IPS-18a (cell line): ENCODE measurements around the gene ACCS.

Experiments used
- H3K27ac ChIP-seq: one replicate; pipeline ENCODE4 v1.5.1; 2013; ENCODE audit warnings: low read length
- H3K27me3 ChIP-seq: one replicate; pipeline ENCODE4 v1.6.1; 2013; ENCODE audit warnings: mild to moderate bottlenecking, low read length; ENCODE audit not compliant: control insufficient read depth, insufficient read depth
- H3K36me3 ChIP-seq: one replicate; pipeline ENCODE4 v1.6.1; 2013; ENCODE audit warnings: low read depth, low read length; ENCODE audit not compliant: control insufficient read depth
- H3K4me1 ChIP-seq: one replicate; pipeline ENCODE4 v1.6.1; 2013; ENCODE audit warnings: low read depth, low read length; ENCODE audit not compliant: control insufficient read depth
- H3K4me3 ChIP-seq: one replicate; pipeline ENCODE4 v1.5.1; 2013; ENCODE audit warnings: low read length
- H3K9ac ChIP-seq: one replicate; pipeline ENCODE4 v1.6.1; 2013; ENCODE audit warnings: mild to moderate bottlenecking, low read length, moderate library complexity
- H3K9me3 ChIP-seq: one replicate; pipeline ENCODE4 v1.6.1; 2013; ENCODE audit warnings: low read depth, low read length; ENCODE audit not compliant: control insufficient read depth

The ACCS gene

DNA sequence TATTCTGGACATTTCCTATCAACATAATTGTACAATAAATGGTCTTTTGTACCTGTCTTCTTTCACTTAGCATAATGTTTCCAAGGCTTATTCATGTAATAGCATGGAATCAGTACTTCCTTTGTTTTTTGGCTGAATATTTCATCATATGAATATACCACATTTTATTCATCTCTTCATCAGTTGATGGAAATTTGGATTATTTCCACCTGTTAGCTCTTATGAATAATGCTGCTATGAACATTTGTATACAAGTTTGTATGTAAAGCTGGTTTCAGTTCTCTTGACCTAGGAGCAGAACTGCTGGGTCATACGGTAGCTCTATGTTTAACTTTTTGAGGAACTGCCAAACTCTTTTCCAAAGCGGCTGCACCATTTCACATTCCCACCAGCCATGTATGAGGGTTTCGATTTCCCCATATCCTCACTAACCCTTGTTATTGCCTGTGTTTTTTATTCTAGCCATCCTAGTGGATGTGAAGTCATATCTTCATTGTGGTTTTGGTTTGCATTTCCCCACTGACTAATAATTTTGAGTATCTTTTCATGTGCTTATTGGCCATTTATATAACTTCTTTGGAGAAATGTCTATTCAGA, 50.3 kb downstream of the ACCS start:
- Histone ChIP-seq H3K27me3 (no peaks in the 10 kb centered on the region), H3K4me1 (peaks cover 4% of the 10 kb centered on the region), H3K4me3 (no peak overlapping the region), H3K36me3 (peaks cover 21% of the 10 kb centered on the region), H3K9ac (no peak overlapping the region), H3K9me3 (no peaks in the 10 kb centered on the region), H3K27ac (no peak overlapping the region)

DNA sequence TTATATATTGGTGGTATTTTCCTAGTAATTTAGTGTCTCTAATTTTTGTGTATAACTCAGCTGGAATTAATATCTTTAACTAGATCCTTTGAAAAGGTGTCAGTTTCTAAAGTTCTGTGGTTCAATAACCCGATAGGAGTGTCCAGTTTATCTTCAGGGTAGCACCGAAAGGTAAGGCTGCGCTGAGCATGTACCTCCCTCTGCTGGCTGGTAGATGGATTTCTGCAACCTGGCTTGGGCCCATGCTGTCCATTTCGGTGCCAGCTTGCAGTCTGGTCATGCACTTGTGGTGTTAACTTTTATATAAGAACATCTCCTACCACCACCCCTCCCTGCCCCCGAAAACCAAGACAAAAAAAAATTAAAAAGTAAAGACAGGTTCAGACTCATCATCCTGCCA, 54.1 kb downstream of the ACCS start:
- Histone ChIP-seq H3K4me3 (no peak overlapping the region), H3K9me3 (no peaks in the 10 kb centered on the region), H3K27me3 (no peaks in the 10 kb centered on the region), H3K27ac (no peak overlapping the region), H3K4me1 (no peaks in the 10 kb centered on the region), H3K36me3 (peaks cover 14% of the 10 kb centered on the region), H3K9ac (no peak overlapping the region)

DNA sequence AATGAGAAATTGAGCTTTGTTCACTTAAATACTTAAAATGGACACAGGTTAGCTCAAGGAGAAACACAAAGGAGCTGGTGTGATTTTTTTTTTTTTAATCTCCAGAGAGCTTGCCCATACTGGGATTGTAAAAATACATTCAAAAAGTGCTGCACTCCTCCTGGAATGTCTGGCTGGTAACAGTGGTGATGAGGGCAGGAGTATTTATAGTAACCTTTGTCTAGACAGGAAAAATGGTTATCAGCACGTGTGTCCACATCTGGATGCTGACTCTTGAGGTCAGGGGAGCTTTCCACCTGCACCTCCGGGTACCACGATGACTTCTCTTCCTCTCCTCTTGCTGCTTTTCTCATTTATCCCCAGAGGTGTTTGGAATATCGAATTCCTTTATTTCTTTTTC, 59.5 kb downstream of the ACCS start:
- Histone ChIP-seq H3K9me3 (no peaks in the 10 kb centered on the region), H3K27me3 (no peaks in the 10 kb centered on the region), H3K9ac (no peak overlapping the region), H3K4me3 (no peak overlapping the region), H3K36me3 (peaks cover 19% of the 10 kb centered on the region), H3K27ac (no peak overlapping the region), H3K4me1 (no peaks in the 10 kb centered on the region)

DNA sequence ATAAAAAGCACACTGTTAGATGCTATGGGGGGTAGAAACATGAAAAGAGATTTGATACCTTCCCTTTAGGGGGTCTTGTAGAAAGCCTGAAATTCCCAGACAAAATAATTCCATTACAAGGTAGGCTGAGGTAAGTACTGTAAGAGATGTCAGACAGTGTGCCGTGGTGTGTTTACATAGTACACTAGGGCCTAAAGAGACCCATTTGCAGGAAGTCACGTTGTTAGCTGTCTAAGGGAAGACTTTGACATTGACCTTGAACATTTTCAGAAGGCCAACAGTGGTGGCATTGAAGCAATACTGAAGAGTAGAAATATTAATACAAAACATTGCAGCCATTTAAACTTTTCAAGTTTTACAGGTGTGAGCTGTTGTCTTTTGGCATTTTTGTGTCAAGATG, 60.2 kb downstream of the ACCS start:
- Histone ChIP-seq H3K4me3 (no peak overlapping the region), H3K4me1 (no peaks in the 10 kb centered on the region), H3K27ac (no peak overlapping the region), H3K9ac (no peak overlapping the region), H3K36me3 (peaks cover 19% of the 10 kb centered on the region), H3K27me3 (no peaks in the 10 kb centered on the region), H3K9me3 (no peaks in the 10 kb centered on the region)

DNA sequence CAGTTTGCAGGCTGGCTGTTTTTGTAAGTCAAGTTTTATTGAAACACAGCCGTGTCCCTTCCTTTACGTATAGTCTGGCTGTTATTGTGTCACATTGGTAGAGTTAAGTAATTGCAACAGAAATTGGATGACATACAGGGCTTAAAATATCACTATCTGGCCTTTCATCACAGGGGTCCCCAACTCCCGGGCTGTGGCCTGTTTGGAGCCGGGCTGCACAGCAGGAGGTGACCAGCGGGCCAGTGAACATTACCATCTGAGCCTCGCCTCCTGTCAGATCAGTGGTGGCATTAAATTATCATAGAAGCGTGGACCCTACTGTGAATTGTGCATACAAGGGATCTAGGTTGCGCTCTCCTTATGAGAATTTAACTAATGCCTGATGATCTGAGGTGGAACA, 61.1 kb downstream of the ACCS start:
- H3K36me3 ChIP-seq: peaks cover 19% of the 10 kb centered on the region
- H3K4me3 ChIP-seq: no peak overlapping the region
- no peaks in the 10 kb centered on the region for H3K9me3 ChIP-seq
- H3K27me3 ChIP-seq: no peaks in the 10 kb centered on the region
- no peaks in the 10 kb centered on the region for H3K4me1 ChIP-seq
- no peak overlapping the region for H3K9ac ChIP-seq
- no peak overlapping the region for H3K27ac ChIP-seq

DNA sequence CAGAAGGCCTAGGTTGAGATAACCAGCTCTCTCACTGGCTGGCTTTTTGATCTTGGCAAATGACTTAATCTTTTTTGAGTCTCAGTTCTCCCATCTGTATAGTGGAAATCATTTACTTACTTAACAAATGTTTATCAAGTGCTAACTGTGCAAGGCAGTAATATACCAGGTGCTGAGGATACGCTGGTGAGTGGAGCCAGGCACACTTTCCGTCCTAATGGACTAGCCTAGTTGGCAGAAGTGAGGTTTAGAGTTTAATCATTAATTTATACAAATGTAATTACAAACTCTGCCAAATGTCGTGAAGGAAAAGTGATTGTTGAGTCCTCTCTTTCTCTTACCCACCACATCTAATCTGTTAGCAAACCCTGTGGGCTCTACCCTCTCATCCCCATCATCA, 62.7 kb downstream of the ACCS start:
- no peak overlapping the region for H3K9ac ChIP-seq
- no peaks in the 10 kb centered on the region for H3K27me3 ChIP-seq
- no peak overlapping the region for H3K4me3 ChIP-seq
- H3K4me1 ChIP-seq: no peaks in the 10 kb centered on the region
- no peaks in the 10 kb centered on the region for H3K9me3 ChIP-seq
- peaks cover 19% of the 10 kb centered on the region for H3K36me3 ChIP-seq
- H3K27ac ChIP-seq: no peak overlapping the region

DNA sequence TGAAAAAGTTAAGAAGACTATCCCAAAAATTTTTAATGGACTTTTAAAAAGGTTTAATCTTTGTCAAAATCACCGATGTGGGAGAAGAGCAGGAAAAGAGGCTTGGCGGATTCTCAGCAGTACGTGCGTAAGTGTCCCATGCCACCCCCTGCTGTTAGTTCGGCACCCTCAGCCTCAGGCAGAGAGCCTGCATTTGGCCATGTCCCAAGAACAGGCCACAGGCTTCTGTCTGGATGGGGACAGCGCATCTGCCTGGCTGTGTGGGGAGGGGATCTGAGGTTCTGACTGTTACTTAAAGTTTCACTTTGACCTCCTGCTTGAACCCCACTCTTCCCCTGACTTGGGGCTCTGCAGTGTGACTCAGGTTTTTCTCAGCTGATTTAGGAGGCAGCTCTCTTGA, 64.7 kb downstream of the ACCS start:
- H3K27me3 ChIP-seq: no peaks in the 10 kb centered on the region
- H3K9me3 ChIP-seq: no peaks in the 10 kb centered on the region
- peaks cover 14% of the 10 kb centered on the region for H3K36me3 ChIP-seq
- H3K27ac ChIP-seq: no peak overlapping the region
- H3K4me1 ChIP-seq: no peaks in the 10 kb centered on the region
- no peak overlapping the region for H3K9ac ChIP-seq
- H3K4me3 ChIP-seq: no peak overlapping the region

DNA sequence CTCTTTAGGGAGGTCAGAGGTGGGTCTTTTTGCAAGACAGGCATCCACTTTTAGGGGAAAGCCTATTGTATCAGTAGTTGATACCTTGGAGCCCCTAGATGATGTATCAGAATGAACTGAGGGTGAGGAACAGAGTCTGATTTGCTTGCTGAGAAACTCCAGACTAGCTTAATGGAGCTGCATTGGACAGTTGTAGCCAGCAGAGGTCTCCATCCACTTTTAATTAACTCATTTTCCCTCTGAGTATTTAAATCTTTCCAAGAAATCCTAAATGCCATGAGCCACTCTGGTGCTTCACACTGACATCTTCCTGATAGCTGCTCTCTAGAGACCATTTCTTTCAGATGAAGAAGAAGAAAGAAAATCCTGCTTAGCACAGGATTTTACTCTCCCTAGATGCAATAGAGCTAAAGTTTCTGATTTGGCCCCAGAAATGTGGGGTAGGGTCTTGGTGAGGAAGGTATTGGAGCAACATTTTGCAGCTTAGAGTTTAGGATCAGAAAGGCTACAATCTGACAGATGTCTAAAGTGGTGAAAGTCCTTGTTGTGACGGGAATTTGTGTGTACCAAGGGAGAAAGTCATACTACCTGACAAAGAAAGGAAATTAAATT, 67.4 kb downstream of the ACCS start:
- Histone ChIP-seq H3K36me3 (no peaks in the 10 kb centered on the region), H3K9ac (no peak overlapping the region), H3K27ac (no peak overlapping the region), H3K9me3 (no peaks in the 10 kb centered on the region), H3K4me3 (no peak overlapping the region), H3K4me1 (no peaks in the 10 kb centered on the region), H3K27me3 (no peaks in the 10 kb centered on the region)
